Kidney (tissue), 14 donors: ENCODE data around the gene DSC3. TPM values are rescaled to one million over a fixed set of nuclear protein-coding genes. Genes with fewer than 3 reads are reported as not detected.

ENCODE experiments used
- DNase-seq, 5 donors: peaks; one replicate each; pipeline ENCODE4 v3.0.0-alpha.2; 2013 to 2020
- FAIRE-seq: peaks from 2 replicates; lab custom pipeline; 2012; peaks lifted over from hg19 to GRCh38; lab: Jason Lieb, UNC
- H3K27ac ChIP-seq, 2 donors: one replicate each; pipeline ENCODE4 v1.7.0; 2013; ENCODE audit warnings: low read depth in 2 of 2, low read length in 2 of 2, inconsistent platforms in 1 of 2
- H3K27me3 ChIP-seq: one replicate; pipeline ENCODE4 v1.7.1; 2013; ENCODE audit warnings: low read length, inconsistent platforms; ENCODE audit not compliant: control insufficient read depth, insufficient read depth
- H3K36me3 ChIP-seq, 3 donors: one replicate each; pipeline versions ENCODE4 v1.7.0 to v1.7.1; 2013; ENCODE audit warnings: low read length in 3 of 3, control low read depth in 1 of 3, inconsistent platforms in 1 of 3; ENCODE audit not compliant: insufficient read depth in 3 of 3, control insufficient read depth in 2 of 3
- H3K4me1 ChIP-seq, 3 donors: one replicate each; pipeline versions ENCODE4 v1.7.0 to v1.7.1; 2013; ENCODE audit warnings: low read length in 3 of 3, inconsistent platforms in 1 of 3, low read depth in 1 of 3; ENCODE audit not compliant: control insufficient read depth in 2 of 3, insufficient read depth in 2 of 3
- H3K4me3 ChIP-seq, 3 donors: one replicate each; pipeline versions ENCODE4 v1.7.0 to v1.8.1; 2013; ENCODE audit warnings: low read length in 3 of 3, control low read depth in 1 of 3, inconsistent platforms in 1 of 3
- H3K9ac ChIP-seq, 3 donors: one replicate each; pipeline versions ENCODE4 v1.7.0 to v1.7.1; 2013; ENCODE audit warnings: low read length in 3 of 3, control low read depth in 1 of 3, inconsistent platforms in 1 of 3
- H3K9me3 ChIP-seq, 3 donors: one replicate each; pipeline versions ENCODE4 v1.7.0 to v1.7.1; 2013; ENCODE audit warnings: low read length in 3 of 3, control low read depth in 1 of 3, inconsistent platforms in 1 of 3; ENCODE audit not compliant: control insufficient read depth in 2 of 3, insufficient read depth in 1 of 3
- CTCF ChIP-seq: IDR thresholded peaks from 3 replicates; pipeline ENCODE4 v1.5.1; 2012; ENCODE audit warnings: mild to moderate bottlenecking, moderate library complexity, borderline replicate concordance; ENCODE audit not compliant: insufficient read depth; ENCODE audit errors: extremely low read depth
- intact Hi-C: fragments of 100-400 bp; cut with DNase I; formaldehyde crosslinking; loops from one replicate; pipeline ENCODE4 v1.11.1; 2022
- polyA plus RNA-seq: library from polyadenylated mRNA; stranded (reverse); fragments of 350-450 nt; fragmentation: Illumina TruSeq; extraction: RNeasy Lipid Tissue Mini Kit (QIAGEN cat#74804); gene quantifications from one replicate; pipeline ENCODE4 v1.2.3, GENCODE V29; 2014; ENCODE audit warnings: low read depth, low replicate concordance; ENCODE audit not compliant: insufficient read depth
- total RNA-seq: library from RNA; stranded (reverse); fragmentation: NEBNext Ultra II Directional; extraction: Animal tissue kit (Norgen Biotek cat#: 25700); gene quantifications from one replicate; pipeline ENCODE4 v1.2.1, GENCODE V29; 2021
- donor health status: control.
- donor health status: control.
- donor health status: control.
- donor health status: control.
- donor health status: control.
- donor health status: DM: yes; HTN: yes; CAD: no.
- donor health status: Normal renal cell carcinoma (clear cell type).

DSC3 gene
- total and polyA plus RNA-seq, 2 donors from 2014 or later, result not detected

GRCh38 chr18:30954262-30954661, 88.3 kb downstream of the DSC3 start:
- no peak overlapping the region for H3K4me3 ChIP-seq
- no peak for FAIRE-seq
- intact Hi-C loops, result no loop called here
- no peaks in the 10 kb centered on the region for H3K36me3 ChIP-seq
- H3K27me3 ChIP-seq, result no peaks in the 10 kb centered on the region
- DNase-seq, result no peak
- H3K9me3 ChIP-seq, result no peaks in the 10 kb centered on the region
- no peak overlapping the region for H3K27ac ChIP-seq
- H3K4me1 ChIP-seq, result no peaks in the 10 kb centered on the region
- no peak for TF ChIP-seq CTCF
- H3K9ac ChIP-seq, result no peak overlapping the region

- no peak overlapping the region for H3K27ac ChIP-seq
- TF ChIP-seq CTCF, result no peak
- no peak overlapping the region for H3K9ac ChIP-seq
- peaks cover 0 to 2% (median 0%) of the 10 kb centered on the region in 3 donors for H3K4me1 ChIP-seq
- DNase-seq (no peak), FAIRE-seq (no peak)
- intact Hi-C loops, result no loop called here
- no peaks in the 10 kb centered on the region for H3K36me3 ChIP-seq
- H3K9me3 ChIP-seq, result peaks cover 0 to 12% (median 0%) of the 10 kb centered on the region in 3 donors
- no peaks in the 10 kb centered on the region for H3K27me3 ChIP-seq
- H3K4me3 ChIP-seq, result no peak overlapping the region
Measured at GRCh38 chr18:30945761-30946160, 96.8 kb downstream of the DSC3 start.

GRCh38 chr18:30944773-30945417, 97.6 kb downstream of the DSC3 start:
- no peak for TF ChIP-seq CTCF
- intact Hi-C loops, result no loop called here
- no peak for DNase-seq
- Histone ChIP-seq H3K4me1 (peaks cover 0 to 2% (median 0%) of the 10 kb centered on the region in 3 donors), H3K36me3 (no peaks in the 10 kb centered on the region), H3K9me3 (peaks cover 0 to 12% (median 0%) of the 10 kb centered on the region in 3 donors), H3K9ac (no peak overlapping the region), H3K27ac (no peak overlapping the region), H3K4me3 (no peak overlapping the region), H3K27me3 (no peaks in the 10 kb centered on the region)
- FAIRE-seq, result no peak
